Measurements from ENCODE around the gene EP400.

- TF ChIP-seq POLR2A (IDR thresholded peaks at IDR 0.05; ENCODE audit: low read depth, low read length) (no peak), TAF1 (IDR thresholded peaks at IDR 0.05; ENCODE audit: low read depth, low read length) (no peak), POLR2AphosphoS5 (IDR thresholded peaks at IDR 0.05; ENCODE audit: low read depth, low read length) (no peak), SPI1 (IDR thresholded peaks at IDR 0.05; ENCODE audit: low read depth, low read length) (no peak)
Observed at GRCh38 chr12:132057691-132058090, 107.9 kb downstream of the EP400 start.

All from GM12891 (cell line).